Measurements from ENCODE around the gene STRA6.

GRCh38 chr15:74203914-74204431 lies 1.4 kb upstream of the STRA6 start:
- TF ChIP-seq CTCF (conservative IDR thresholded peaks at IDR 0.05; ENCODE audit: low read length), result no peak
- no peak for TF ChIP-seq EZH2phosphoT487 (IDR thresholded peaks at IDR 0.05; ENCODE audit: borderline replicate concordance, low read depth, low read length)

Data from OCI-LY7 (cell line).